Right lobe of liver (tissue), 6 donors: ENCODE measurements around the gene NKD2. TPM values are rescaled to one million over a fixed set of nuclear protein-coding genes. Genes with fewer than 3 reads are reported as not detected.

Source experiments
- ATAC-seq, 4 donors: fragments of 200-7000 bp; cut with Tn5 transposase; one replicate each; pipeline ENCODE4 v1.9.1; 2020; ENCODE audit warnings: mild to moderate bottlenecking in 4 of 4, moderate library complexity in 4 of 4
- DNase-seq, 3 donors: peaks; one replicate each; pipeline ENCODE4 v3.0.0-alpha.2; 2020
- H3K27ac ChIP-seq, 3 donors: fragments of 200-600 bp; one replicate each; pipeline ENCODE4 v1.8.0; 2022
- H3K27me3 ChIP-seq, 2 donors: fragments of 200-600 bp; one replicate each; pipeline ENCODE4 v1.8.0; 2022
- H3K36me3 ChIP-seq, 4 donors: fragments of 200-600 bp; sonication (generic) in 1 of 4; one replicate each; pipeline versions ENCODE4 v1.5.1 to v1.8.0; 2017 to 2022; ENCODE audit warnings: control low read depth in 1 of 4
- H3K4me1 ChIP-seq, 4 donors: fragments of 200-600 bp; sonication (generic) in 1 of 4; one replicate each; pipeline versions ENCODE4 v1.5.1 to v1.8.0; 2017 to 2022; ENCODE audit warnings: control low read depth in 1 of 4
- H3K4me3 ChIP-seq, 3 donors: fragments of 200-600 bp; one replicate each; pipeline ENCODE4 v1.8.0; 2022
- H3K9me3 ChIP-seq, 4 donors: fragments of 200-600 bp; sonication (generic) in 1 of 4; one replicate each; pipeline versions ENCODE4 v1.5.1 to v1.8.0; 2017 to 2022; ENCODE audit warnings: control low read depth in 1 of 4
- CTCF ChIP-seq, 4 donors: fragments of 200-600 bp in 3 of 4; fragments of 450-650 bp in 1 of 4; IDR thresholded peaks; one replicate each; pipeline versions ENCODE4 v1.5.1 to v1.8.0; 2016 to 2022; ENCODE audit warnings: antibody characterized with exemption in 4 of 4, mild to moderate bottlenecking in 2 of 4
- POLR2A ChIP-seq: fragments of 450-650 bp; IDR thresholded peaks from one replicate; pipeline ENCODE4 v1.6.1; 2017; ENCODE audit warnings: antibody characterized with exemption, mild to moderate bottlenecking
- WGBS: methylation state at CpG from one replicate; pipeline ENCODE4 v1.1.6; 2018; ENCODE audit warnings: low coverage, low lambda C conversion rate; ENCODE audit not compliant: insufficient coverage; ENCODE audit errors: missing lambda C conversion rate; 5-methylcytosine and 5-hydroxymethylcytosine counted together
- intact Hi-C, 2 donors: fragments of 100-400 bp; cut with DNase I; formaldehyde crosslinking; loops; one replicate each; pipeline versions ENCODE4 v1.11.2 to v1.14.1; 2022
- microRNA-seq, 2 donors: library from miRNA; unstranded; fragments of <30 nt; microRNA quantifications; one replicate each; pipeline ENCODE4, GENCODE V29; 2019 to 2020
- small RNA-seq, 2 experiments: library from RNA; depleted of rRNA; stranded (forward); fragments of <200 nt; gene quantifications; one replicate each; pipeline ENCODE3, GENCODE V24; 2016
- total RNA-seq, 6 experiments: library from RNA; depleted of rRNA in 2 of 6; stranded (reverse); fragments of >200 nt in 2 of 6; fragmentation: NEBNext Ultra II Directional in 3 of 6; extraction: Animal tissue kit (Norgen Biotek cat#: 25700) in 3 of 6; gene quantifications; one replicate each; pipeline versions ENCODE4 v1.1.0 to v1.2.4, GENCODE V29; 2016 to 2023
- donor health status: DM: no; HTN: yes; CAD: no.
- donor health status: DM: no; HTN: no; CAD: no.
- donor health status: DM: no; HTN: no; CAD: no.
- donor health status: DM: no; HTN: yes; CAD: no.
- donor health status: DM: no; HTN: yes; CAD: no.

NKD2 gene
- total RNA-seq, 6 experiments from 2014 or later: 0.93 to 2.9 (median 2.2) TPM

DNA sequence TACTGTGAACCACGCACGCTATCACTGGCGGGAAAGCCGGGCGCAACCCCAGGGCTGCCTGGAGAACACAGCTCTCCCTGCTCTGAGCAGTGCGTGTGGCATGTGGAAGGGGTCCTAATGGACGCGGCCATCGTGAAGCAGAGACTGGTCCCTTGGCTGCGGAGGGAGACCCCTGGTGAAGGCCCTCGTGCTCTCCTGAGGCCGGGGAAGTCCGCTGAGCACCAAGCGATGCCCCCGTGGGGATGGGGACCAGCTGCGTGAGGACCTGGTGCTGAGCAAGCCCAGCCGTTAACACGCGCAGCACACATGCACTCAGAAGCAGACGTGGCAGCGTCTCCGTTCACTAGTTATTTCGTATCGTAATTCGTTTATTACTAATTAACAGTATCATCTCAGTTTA, 78.8 kb downstream of the NKD2 start:
- no peak for TF ChIP-seq POLR2A
- no peak for TF ChIP-seq CTCF (IDR thresholded peaks at IDR 0.05)
- Histone ChIP-seq H3K4me3 (no peak overlapping the region), H3K9me3 (no peaks in the 10 kb centered on the region), H3K27ac (no peak overlapping the region), H3K4me1 (peaks cover 0 to 26% (median 12%) of the 10 kb centered on the region in 4 donors), H3K27me3 (no peaks in the 10 kb centered on the region), H3K36me3 (peaks cover 0 to 77% (median 34%) of the 10 kb centered on the region in 4 donors)
- WGBS: 90% methylated on average over 2 of the region's 25 CpGs
- intact Hi-C loops: no loop called here
- DNase-seq (no peak), ATAC-seq (no peak)

- intact Hi-C loops: no loop called here
- no peak for TF ChIP-seq CTCF (IDR thresholded peaks at IDR 0.05)
- no peak for TF ChIP-seq POLR2A
- Histone ChIP-seq H3K4me1 (peaks cover 0 to 27% (median 12%) of the 10 kb centered on the region in 4 donors), H3K4me3 (no peak overlapping the region), H3K36me3 (peaks cover 0 to 79% (median 34%) of the 10 kb centered on the region in 4 donors), H3K27ac (no peak overlapping the region), H3K27me3 (no peaks in the 10 kb centered on the region), H3K9me3 (no peaks in the 10 kb centered on the region)
- DNase-seq: no peak
- 88% methylated on average over 9 of the region's 26 CpGs for WGBS
- no peak for ATAC-seq
Measured at GRCh38 chr5:1088031-1088430, 79.4 kb downstream of the NKD2 start.

Small RNA genes lying within 50 kb of the gene (microRNA-seq; reads per million reads assigned to microRNA genes)
- gene MIR4635: 0 to 0.58 reads per million in 2 donors

Small RNA genes lying within 50 kb of the gene (small RNA-seq; reads per million reads assigned to genes)
- 0 reads per million in 2 experiments for gene MIR4635

Other genes with a start within 250 kb of the NKD2 start
- 1 to 10 TPM in 5 of 6 experiments, under 1 TPM in 1; 0.56 to 5.1 (median 2.8) TPM for gene ZDHHC11B, start 224.1 kb upstream of the NKD2 start, total RNA-seq
- 10 to 100 TPM in 2 of 6 experiments, 1 to 10 TPM in 3, under 1 TPM in 1; 0.50 to 14.4 (median 5.8) TPM for gene ZDHHC11, start 157.8 kb upstream of the NKD2 start, total RNA-seq
- gene BRD9, start 116.0 kb upstream of the NKD2 start, total RNA-seq: 10 to 100 TPM; 10.7 to 16.7 (median 13.8) TPM
- gene TRIP13, start 115.9 kb upstream of the NKD2 start, total RNA-seq: 1 to 10 TPM in 2 of 6 experiments, under 1 TPM in 4; 0.15 to 3.2 (median 0.70) TPM
- gene SLC12A7, start 103.3 kb downstream of the NKD2 start, total RNA-seq: 10 to 100 TPM; 38.9 to 65.2 (median 53.3) TPM
- under 1 TPM; 0.12 to 0.93 (median 0.41) TPM for gene SLC6A19, start 192.8 kb downstream of the NKD2 start, total RNA-seq
- gene SLC6A18, start 216.6 kb downstream of the NKD2 start, total RNA-seq: not detected